MM.1S (cell line): ENCODE data around the gene SMURF1.

ENCODE experiments used
- CTCF ChIP-seq: fragments of 300-600 bp; sonication (generic); IDR thresholded peaks from 2 replicates; pipeline ENCODE4 v1.5.1; 2016; ENCODE audit warnings: antibody characterized with exemption, low read length, mixed read lengths
- EZH2 ChIP-seq: fragments of 300-600 bp; sonication (generic); optimal IDR thresholded peaks from 2 replicates; pipeline ENCODE3; 2017; ENCODE audit warnings: low read depth, mild to moderate bottlenecking, antibody characterized with exemption, low read length, mixed read lengths

GRCh38 chr7:99111591-99111990 lies 32.3 kb downstream of the SMURF1 start:
- no peak for TF ChIP-seq CTCF
- TF ChIP-seq EZH2, result no peak
